H9 (cell line): Measurements from ENCODE around the gene HUNK. TPM values are rescaled to one million over a fixed set of nuclear protein-coding genes. Genes with fewer than 3 reads are reported as not detected.
A peak's percentile ranks its signal among the peaks of the same experiment; 100 is the strongest.

ENCODE experiments used
- DNase-seq: peaks from one replicate; pipeline ENCODE4 v3.0.0-alpha.2; 2017
- H2AFZ ChIP-seq: one replicate; pipeline ENCODE4 v1.6.1; 2013; ENCODE audit warnings: mild to moderate bottlenecking, low read length, control low read depth, moderate library complexity
- H2AK5ac ChIP-seq: 2 replicates; pipeline ENCODE4 v1.6.1; 2013; ENCODE audit warnings: low read length, control low read depth, mixed read lengths; ENCODE audit not compliant: insufficient read length
- H2BK120ac ChIP-seq: one replicate; pipeline ENCODE4 v1.6.1; 2013; ENCODE audit warnings: low read depth, mild to moderate bottlenecking, low read length, control low read depth, inconsistent platforms; ENCODE audit not compliant: poor library complexity, severe bottlenecking
- H2BK12ac ChIP-seq: 2 replicates; pipeline ENCODE4 v1.6.1; 2013; ENCODE audit warnings: low read length, control low read depth, mixed read lengths, low read depth; ENCODE audit not compliant: insufficient read length
- H2BK15ac ChIP-seq: 2 replicates; pipeline ENCODE4 v1.6.1; 2013; ENCODE audit warnings: low read depth, low read length, control low read depth
- H2BK20ac ChIP-seq: one replicate; pipeline ENCODE4 v1.6.1; 2013; ENCODE audit warnings: low read depth, mild to moderate bottlenecking, low read length, control low read depth, inconsistent platforms; ENCODE audit not compliant: poor library complexity, severe bottlenecking
- H2BK5ac ChIP-seq: 2 replicates; pipeline ENCODE4 v1.6.1; 2013; ENCODE audit warnings: low read length, control low read depth, mixed read lengths; ENCODE audit not compliant: insufficient read length
- H3K14ac ChIP-seq: 2 replicates; pipeline ENCODE4 v1.6.1; 2013; ENCODE audit warnings: low read length, control low read depth; ENCODE audit not compliant: insufficient read depth
- H3K18ac ChIP-seq: 2 replicates; pipeline ENCODE4 v1.6.1; 2013; ENCODE audit warnings: low read depth, mild to moderate bottlenecking, mixed read lengths, low read length, control low read depth; ENCODE audit not compliant: insufficient read length
- H3K23ac ChIP-seq: 2 replicates; pipeline ENCODE4 v1.6.1; 2013; ENCODE audit warnings: low read length, control low read depth, mixed read lengths, low read depth; ENCODE audit not compliant: insufficient read length
- H3K23me2 ChIP-seq: 2 replicates; pipeline ENCODE4 v1.6.1; 2013; ENCODE audit warnings: low read depth, mild to moderate bottlenecking, mixed read lengths, low read length, control low read depth; ENCODE audit not compliant: insufficient read length, poor library complexity, severe bottlenecking
- H3K27ac ChIP-seq: 2 replicates; pipeline ENCODE4 v1.5.1; 2013; ENCODE audit warnings: low read length, control low read depth, mixed read lengths, low read depth; ENCODE audit not compliant: insufficient read length
- H3K27me3 ChIP-seq: 2 replicates; pipeline ENCODE4 v1.6.1; 2013; ENCODE audit warnings: low read length, control low read depth, inconsistent platforms; ENCODE audit not compliant: insufficient read depth
- H3K4ac ChIP-seq: 2 replicates; pipeline ENCODE4 v1.6.1; 2013; ENCODE audit warnings: low read depth, mild to moderate bottlenecking, control low read depth, inconsistent platforms, low read length, moderate library complexity
- H3K4me1 ChIP-seq: 2 replicates; pipeline ENCODE4 v1.6.1; 2013; ENCODE audit warnings: low read length, control low read depth, inconsistent platforms; ENCODE audit not compliant: insufficient read depth
- H3K4me2 ChIP-seq: 2 replicates; pipeline ENCODE4 v1.6.1; 2013; ENCODE audit warnings: low read length, control low read depth, mixed read lengths; ENCODE audit not compliant: insufficient read length, insufficient read depth
- H3K56ac ChIP-seq: 2 replicates; pipeline ENCODE4 v1.6.1; 2013; ENCODE audit warnings: low read depth, mild to moderate bottlenecking, mixed read lengths, low read length, control low read depth; ENCODE audit not compliant: insufficient read length
- H3K79me1 ChIP-seq: 2 replicates; pipeline ENCODE4 v1.6.1; 2013; ENCODE audit warnings: low read depth, mild to moderate bottlenecking, moderate library complexity, low read length, control low read depth, inconsistent platforms; ENCODE audit not compliant: insufficient read depth, poor library complexity, severe bottlenecking
- H3K79me2 ChIP-seq: 2 replicates; pipeline ENCODE4 v1.6.1; 2013; ENCODE audit warnings: low read length, control low read depth, inconsistent platforms; ENCODE audit not compliant: insufficient read depth
- H3K9ac ChIP-seq: 2 replicates; pipeline ENCODE4 v1.6.1; 2013; ENCODE audit warnings: low read length, control low read depth, mixed read lengths; ENCODE audit not compliant: insufficient read length; ENCODE audit errors: extremely low read depth
- H3K9me3 ChIP-seq: one replicate; pipeline ENCODE4 v1.6.1; 2013; ENCODE audit warnings: low read depth, low read length, inconsistent platforms; ENCODE audit not compliant: control insufficient read depth
- H3T11ph ChIP-seq: one replicate; pipeline ENCODE4 v1.6.1; 2013; ENCODE audit warnings: mild to moderate bottlenecking, low read length, control low read depth, inconsistent platforms
- H4K20me1 ChIP-seq: one replicate; pipeline ENCODE4 v1.6.1; 2013; ENCODE audit not compliant: control insufficient read depth, insufficient read length, insufficient read depth
- H4K5ac ChIP-seq: 2 replicates; pipeline ENCODE4 v1.6.1; 2013; ENCODE audit warnings: low read depth, mild to moderate bottlenecking, mixed read lengths, low read length, control low read depth; ENCODE audit not compliant: insufficient read length
- H4K8ac ChIP-seq: replicated peaks from 2 replicates; pipeline ENCODE4 v1.6.1; 2013; ENCODE audit warnings: low read length, control low read depth, mixed read lengths, low read depth; ENCODE audit not compliant: insufficient read length
- H4K91ac ChIP-seq: 2 replicates; pipeline ENCODE4 v1.6.1; 2013; ENCODE audit warnings: low read depth, mild to moderate bottlenecking, moderate library complexity, mixed read lengths, low read length, control low read depth; ENCODE audit not compliant: insufficient read length
- H3K27ac Mint-ChIP-seq, 3 experiments: 2 replicates in 2 of 3; 3 replicates in 1 of 3; pipeline ENCODE4 v1.8.0; 2020 to 2021; ENCODE audit warnings: mixed read lengths in 3 of 3, mild to moderate bottlenecking in 1 of 3, moderate library complexity in 1 of 3
- H3K27me3 Mint-ChIP-seq: 2 replicates; pipeline ENCODE4 v1.8.0; 2021; ENCODE audit warnings: low read depth, mild to moderate bottlenecking, moderate library complexity, mixed read lengths
- H3K36me3 Mint-ChIP-seq, 3 experiments: 2 replicates in 2 of 3; 3 replicates in 1 of 3; pipeline ENCODE4 v1.8.0; 2020 to 2021; ENCODE audit warnings: low read depth in 3 of 3, mixed read lengths in 3 of 3; ENCODE audit not compliant: insufficient read depth in 1 of 3
- H3K4me1 Mint-ChIP-seq, 2 experiments: 2 replicates each; pipeline ENCODE4 v1.8.0; 2020; ENCODE audit warnings: mixed read lengths in 2 of 2
- H3K4me3 Mint-ChIP-seq, 2 experiments: 2 replicates in 1 of 2; 3 replicates in 1 of 2; pipeline ENCODE4 v1.8.0; 2020 to 2021; ENCODE audit warnings: mild to moderate bottlenecking in 2 of 2, mixed read lengths in 2 of 2, moderate library complexity in 1 of 2
- H3K9me3 Mint-ChIP-seq, 2 experiments: 2 replicates in 1 of 2; 3 replicates in 1 of 2; pipeline ENCODE4 v1.8.0; 2020; ENCODE audit warnings: mild to moderate bottlenecking in 2 of 2, mixed read lengths in 2 of 2, moderate library complexity in 1 of 2
- CTCF ChIP-seq: fragments of 200-600 bp; sonication (generic); conservative IDR thresholded peaks from 3 replicates; pipeline ENCODE4 v1.8.0; 2021; ENCODE audit warnings: antibody characterized with exemption, mild to moderate bottlenecking
- WGBS: extraction: QIAGEN DNeasy Blood & Tissue Kit; methylation state at CpG from one replicate; pipeline ENCODE4 v1.1.7; 2013; ENCODE audit warnings: missing lambda C conversion rate, low lambda C conversion rate, mixed read lengths; ENCODE audit not compliant: insufficient read length; ENCODE audit errors: extremely low coverage; 5-methylcytosine and 5-hydroxymethylcytosine counted together
- total RNA-seq: library from RNA; stranded (reverse); gene quantifications from 2 replicates; pipeline ENCODE4 v1.2.1, GENCODE V29; 2021

HUNK gene
- total RNA-seq, 1 experiment from 2014 or later: 5.8 TPM

GRCh38 chr21:31986035-31986856 lies 113.4 kb downstream of the HUNK start:
- Histone ChIP-seq H3K9me3 (no peaks in the 10 kb centered on the region), H3K23ac (no peak overlapping the region), H4K91ac (no peak overlapping the region), H3K4me2 (no peak overlapping the region), H3K79me1 (no peaks in the 10 kb centered on the region), H3K23me2 (no peaks in the 10 kb centered on the region), H2BK120ac (no peak overlapping the region), H2BK20ac (no peak overlapping the region), H4K20me1 (no peaks in the 10 kb centered on the region), H3K27me3 (no peaks in the 10 kb centered on the region), H4K8ac (no peak overlapping the region), H3T11ph (no peak overlapping the region), H2BK12ac (no peak overlapping the region), H3K4me1 (no peaks in the 10 kb centered on the region), H4K5ac (no peak overlapping the region), H3K18ac (no peak overlapping the region), H3K27ac (no peak overlapping the region), H3K14ac (no peak overlapping the region), H2BK15ac (no peak overlapping the region), H2BK5ac (no peak overlapping the region), H3K56ac (no peak overlapping the region), H3K79me2 (no peaks in the 10 kb centered on the region), H3K9ac (no peak overlapping the region), H2AK5ac (no peak overlapping the region), H3K4ac (no peak overlapping the region), H2AFZ (no peak overlapping the region)
- Mint-ChIP-seq H3K27ac (peak overlapping the region in 1 of 3 experiments; percentile 54; a peak in 2 of 7 replicates), H3K36me3 (peaks cover 0 to 7% (median 2%) of the 10 kb centered on the region in 3 experiments; a peak in 2 of 7 replicates), H3K9me3 (no peaks in the 10 kb centered on the region), H3K4me1 (peaks cover 3 to 5% of the 10 kb centered on the region in 2 experiments; a peak in 3 of 4 replicates), H3K27me3 (no peaks in the 10 kb centered on the region), H3K4me3 (no peak overlapping the region)
- WGBS: no CpG with 5 or more reads among the region's 17 CpGs
- DNase-seq: no peak
- TF ChIP-seq CTCF: no peak
